Right renal pelvis (tissue), 4 donors: ENCODE measurements around the gene SPTLC3. TPM values are rescaled to one million over a fixed set of nuclear protein-coding genes. Genes with fewer than 3 reads are reported as not detected.

Experiments
- DNase-seq, 4 donors: peaks; one replicate each; pipeline ENCODE4 v3.0.0-alpha.2; 2013; ENCODE audit warnings: low read depth in 4 of 4, low spot score in 3 of 4, missing footprints in 1 of 4
- polyA plus RNA-seq, 4 donors: library from polyadenylated mRNA; unstranded; fragments of 120-200 nt; gene quantifications; one replicate each; pipeline ENCODE4 v1.2.1, GENCODE V29; 2013; ENCODE audit not compliant: insufficient read length in 4 of 4

SPTLC3 gene
- polyA plus RNA-seq, 4 donors = 16.4 to 25.4 (median 21.0) TPM

DNA sequence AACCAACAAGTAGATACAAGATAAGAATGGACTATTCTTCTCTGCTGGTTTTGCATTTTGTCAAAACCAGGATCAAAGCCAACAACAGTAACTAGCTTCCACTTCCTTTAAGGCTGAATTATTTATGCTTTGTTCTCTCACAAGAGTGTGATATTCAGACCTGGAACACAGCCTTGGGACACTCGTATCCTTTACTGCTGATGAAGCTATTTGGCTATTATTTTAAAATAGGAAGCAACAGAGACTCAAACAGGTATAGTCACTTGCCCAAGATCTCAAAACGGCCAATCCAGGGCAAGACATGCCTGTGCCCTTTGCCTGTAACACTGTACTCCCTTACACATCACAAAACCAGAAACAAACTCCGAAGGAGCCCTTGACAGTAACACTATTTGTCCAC is 19.9 kb downstream of the SPTLC3 start:
- no peak for DNase-seq

DNA sequence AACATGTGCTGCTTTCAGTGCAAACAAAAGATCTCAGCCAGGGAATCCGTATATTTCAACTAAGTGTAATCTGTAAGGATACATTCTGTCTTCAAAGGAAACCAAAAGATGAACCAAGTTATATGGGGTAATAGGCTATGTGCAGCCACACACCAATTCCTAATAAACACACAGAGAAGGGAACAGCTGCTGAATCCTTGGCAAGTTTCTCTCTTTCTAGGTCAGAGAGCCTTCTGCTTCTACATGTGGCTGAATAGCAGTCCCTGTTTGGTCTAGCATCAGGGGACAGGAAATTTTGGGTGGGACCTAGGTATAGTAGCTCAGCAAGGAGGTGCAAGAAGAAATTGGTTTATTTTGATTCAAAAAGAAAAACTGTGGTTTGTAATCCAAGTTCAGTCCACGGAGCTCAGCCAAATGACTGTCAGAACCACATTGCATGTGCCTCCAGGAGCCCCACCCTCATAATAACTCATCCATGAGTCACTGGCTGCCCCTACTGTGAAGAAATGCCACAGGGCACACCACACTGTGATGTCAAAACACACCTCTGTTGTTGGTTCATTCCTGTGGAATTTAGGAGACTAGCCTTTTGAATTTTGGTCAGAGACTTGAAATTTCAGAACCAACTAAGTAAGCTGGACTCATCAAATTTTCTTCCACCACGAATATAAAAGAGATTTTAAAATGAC is 21.1 kb downstream of the SPTLC3 start:
- DNase-seq = no peak

DNA sequence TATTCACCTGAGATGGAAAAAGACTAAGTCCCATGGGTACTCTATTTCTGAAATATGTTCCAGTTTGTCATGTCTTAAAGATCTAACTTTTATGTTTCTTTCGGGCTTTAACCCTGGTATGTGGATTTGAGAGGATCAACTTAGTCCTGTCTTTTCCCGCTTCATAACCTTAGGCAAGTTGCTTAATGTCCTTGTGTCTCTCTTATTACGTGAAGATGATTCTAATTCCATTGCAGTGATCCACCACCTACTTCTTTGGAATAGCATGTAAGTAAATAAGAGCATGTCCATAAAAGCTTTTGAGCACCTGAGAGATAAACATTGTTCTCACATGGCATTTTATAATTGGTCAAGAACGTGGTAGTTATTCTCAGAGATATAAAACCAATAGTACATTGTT is 23.0 kb downstream of the SPTLC3 start:
- no peak for DNase-seq

DNA sequence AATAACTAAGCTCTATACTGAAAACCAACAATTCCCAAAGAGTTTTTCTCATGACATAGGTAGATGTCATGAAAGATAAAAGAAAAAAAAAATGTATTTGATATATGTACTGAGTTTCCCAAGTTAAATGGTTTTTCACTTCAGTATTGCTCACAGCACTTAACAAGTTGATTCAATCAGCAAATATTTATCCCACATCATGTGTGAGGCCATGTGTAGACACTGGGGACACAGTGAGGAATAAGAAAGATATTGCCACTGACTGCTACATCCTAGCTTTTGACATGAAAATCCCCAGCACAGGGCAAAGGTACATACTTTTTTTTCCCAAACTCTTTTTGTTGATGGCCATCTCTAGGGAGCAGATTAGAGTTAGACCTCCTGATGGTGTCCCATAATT is 25.3 kb downstream of the SPTLC3 start:
- DNase-seq = no peak

DNA sequence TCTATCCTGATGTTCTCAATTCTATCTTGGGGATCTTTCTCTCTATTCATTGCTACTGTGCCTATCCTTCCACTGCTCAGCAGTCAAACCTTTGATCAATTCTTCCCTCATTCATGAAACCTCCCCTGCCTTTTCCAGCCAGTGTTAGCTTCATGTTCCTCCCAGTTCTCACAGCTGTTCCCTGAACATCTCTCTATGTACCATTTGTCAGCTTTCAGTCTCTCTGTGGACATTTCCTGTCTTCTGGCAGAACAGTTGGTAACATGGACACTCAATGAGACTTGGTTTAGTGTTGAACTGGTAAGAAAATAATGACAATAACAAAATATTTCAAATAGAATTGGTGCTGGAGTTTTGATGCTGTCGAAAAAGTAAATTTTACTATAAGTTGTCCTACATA is 26.2 kb downstream of the SPTLC3 start:
- DNase-seq = no peak

DNA sequence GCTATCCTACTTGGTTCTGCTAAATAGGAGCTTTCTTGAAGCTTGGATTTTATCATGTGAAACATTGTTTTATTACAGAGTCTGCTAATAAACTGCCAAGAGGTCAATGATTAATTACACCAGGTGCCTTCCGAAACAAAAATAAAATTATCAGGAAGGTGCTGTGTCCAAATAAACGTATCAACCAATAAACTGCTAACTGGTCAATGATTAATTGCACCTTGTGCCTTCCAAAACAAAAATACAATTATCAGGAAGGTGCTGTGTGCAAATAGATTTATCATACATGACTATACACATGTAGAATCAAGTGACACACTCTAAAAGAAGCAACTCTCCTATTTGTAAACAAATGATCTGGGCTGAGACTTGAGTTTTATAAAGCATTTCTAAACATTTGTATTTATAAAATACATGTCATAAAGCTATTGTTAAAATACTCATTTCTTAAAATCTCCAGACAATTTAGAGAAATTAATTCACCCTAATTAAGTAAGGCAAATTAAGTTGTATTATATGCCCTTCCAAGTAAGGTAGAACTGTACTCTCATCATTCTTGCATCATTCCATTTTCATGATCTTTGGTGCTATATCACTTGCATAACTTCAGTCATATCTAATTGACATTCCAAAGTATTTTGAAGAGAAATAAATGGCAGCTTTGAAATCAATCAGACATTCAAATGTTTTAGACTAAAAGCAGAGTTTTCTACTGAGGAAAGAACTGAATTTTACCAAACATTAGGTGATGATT is 26.8 kb downstream of the SPTLC3 start:
- no peak for DNase-seq

DNA sequence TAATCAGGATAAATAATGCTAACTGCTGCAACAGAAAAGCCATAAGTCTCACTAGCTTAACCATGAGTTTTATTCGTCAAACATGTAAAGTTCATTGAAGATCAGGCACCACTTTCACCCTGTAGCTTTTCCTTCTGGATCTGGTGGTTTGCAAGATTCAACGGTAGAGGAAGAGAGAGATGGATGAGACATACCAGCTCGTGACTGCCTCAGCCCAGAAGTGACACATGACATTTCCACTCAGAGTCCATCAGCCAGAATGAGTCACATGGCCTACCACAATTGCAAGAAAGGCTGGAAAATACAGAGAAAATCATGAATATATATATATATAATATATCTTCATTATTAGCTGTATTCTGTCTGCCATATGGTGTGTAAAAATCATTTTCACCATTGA is 29.0 kb downstream of the SPTLC3 start:
- DNase-seq = no peak

DNA sequence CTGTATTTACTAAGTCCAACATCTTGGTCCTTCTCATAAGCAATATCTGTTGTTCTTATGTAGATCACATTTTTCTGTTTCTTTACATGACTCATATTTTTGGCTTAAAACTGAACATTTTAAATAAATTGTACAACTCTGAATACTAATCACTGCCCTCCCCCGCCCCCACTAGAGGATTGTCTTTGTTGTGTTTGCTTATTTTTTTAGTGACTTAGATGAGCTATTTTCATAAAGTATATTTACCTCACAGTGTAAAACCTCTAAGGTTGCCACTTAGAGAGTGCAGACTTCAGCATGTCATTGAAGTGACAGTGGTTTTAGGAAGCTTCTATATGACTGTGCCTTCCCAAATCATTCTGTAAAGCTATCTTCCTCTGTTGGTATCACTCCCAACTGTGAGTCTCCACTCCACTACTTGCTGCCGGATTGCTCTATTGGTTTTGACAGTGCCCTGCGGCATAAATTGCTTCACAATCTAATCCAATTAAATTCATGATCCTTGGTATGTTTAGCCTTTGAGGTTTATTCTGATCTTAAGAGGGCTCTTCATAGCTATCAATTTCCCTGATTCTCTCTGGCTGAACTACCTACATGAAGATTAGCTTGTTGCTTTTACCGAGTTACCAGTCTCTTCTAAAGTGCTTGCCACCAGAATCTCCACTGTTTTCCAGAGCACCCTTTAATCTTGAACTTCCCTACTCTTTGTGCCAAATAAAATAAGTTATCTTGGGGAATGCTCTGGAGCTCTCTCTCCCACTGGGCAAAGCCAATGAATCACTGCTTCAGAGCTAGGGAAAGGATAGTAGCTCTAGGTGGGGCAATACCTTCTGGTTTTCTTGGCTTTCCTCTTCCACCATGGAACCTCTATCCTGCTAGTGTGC is 33.0 kb downstream of the SPTLC3 start:
- no peak for DNase-seq

DNA sequence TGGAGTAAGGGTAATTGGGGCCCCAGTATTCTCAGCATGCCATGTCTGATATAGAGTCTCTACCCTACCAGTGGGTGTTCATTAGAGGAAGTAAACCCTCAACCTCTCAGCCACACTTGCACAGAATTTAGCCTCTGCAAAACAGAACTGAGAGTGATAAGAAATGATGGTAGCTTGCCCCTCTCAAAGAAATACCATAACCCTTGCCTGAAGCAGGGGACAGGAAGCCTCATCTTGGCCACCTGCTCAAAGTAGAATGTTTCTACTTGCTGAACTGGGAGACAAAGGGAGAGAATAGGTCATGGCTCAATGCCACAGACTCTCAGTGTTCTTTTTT is 33.7 kb downstream of the SPTLC3 start:
- DNase-seq = no peak

DNA sequence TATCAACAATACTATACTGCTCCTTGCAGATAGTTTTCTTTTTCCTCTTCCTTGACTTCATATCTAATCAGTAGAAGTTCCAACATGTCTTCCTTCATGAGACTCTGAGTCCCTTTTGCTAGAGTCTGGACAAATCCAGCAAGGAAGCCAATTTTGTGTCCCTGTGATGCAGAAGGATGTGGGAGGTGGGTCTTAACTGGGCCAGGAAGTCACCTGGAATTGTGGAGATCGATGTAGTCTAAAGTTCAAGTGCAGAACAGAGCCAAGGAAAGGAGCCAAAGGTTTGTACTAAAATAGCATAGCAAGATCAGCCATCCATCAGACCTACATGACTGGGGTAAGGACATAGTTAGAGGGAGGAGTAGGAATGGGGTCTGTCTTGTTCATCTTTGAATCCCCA is 37.6 kb downstream of the SPTLC3 start:
- no peak for DNase-seq

DNA sequence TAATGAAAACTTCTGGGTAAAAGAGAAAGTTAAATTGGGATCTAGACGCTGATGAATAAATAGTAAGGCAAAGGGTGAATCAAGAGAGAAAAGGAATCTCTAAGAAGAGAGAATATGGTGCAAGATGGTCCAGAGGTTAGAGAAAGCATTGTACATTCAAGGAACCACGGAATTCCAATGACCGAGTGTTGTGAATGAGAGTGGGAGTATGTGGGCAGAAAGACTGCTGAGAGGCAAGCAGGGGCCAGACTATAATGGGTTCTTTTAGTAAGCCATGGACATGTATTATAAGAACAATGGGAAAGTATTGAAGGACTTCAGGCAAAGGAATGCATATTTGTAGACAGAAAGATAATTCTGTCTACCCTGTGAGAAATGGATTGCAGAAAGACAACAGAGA is 45.2 kb downstream of the SPTLC3 start:
- no peak for DNase-seq

DNA sequence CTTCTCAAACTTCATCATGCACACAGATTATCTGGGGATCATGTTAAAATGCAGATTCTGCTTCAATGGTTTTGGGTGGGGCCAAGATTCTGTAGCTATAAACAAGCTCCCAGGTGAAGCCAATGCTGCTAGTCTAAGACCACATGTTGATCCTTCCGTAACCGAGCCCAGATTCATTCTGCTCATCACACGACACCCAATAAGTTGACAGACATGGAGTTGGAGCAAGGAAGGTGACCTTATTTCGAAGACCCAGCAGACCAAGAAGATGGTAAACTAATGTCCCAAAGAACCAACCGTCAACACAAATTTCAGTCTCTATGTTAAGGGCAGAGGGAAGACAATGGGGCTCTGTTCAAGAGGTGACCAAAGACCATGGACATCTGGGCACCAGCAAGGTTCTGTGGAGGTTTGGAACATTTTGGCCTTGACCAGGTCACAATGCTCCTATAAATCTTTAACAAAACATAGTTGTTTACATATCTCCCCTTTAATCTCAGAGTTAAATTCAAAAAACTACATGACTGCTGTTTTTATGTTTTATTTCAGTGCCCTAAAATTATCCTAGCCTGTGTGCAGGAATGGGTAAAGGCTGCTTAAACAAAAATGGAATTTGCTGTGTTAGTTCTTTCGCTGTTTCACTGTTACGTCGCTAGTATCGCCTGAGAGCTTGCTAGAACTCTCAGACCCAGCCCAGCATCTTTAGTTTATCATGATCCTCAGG is 50.1 kb downstream of the SPTLC3 start:
- no peak for DNase-seq

DNA sequence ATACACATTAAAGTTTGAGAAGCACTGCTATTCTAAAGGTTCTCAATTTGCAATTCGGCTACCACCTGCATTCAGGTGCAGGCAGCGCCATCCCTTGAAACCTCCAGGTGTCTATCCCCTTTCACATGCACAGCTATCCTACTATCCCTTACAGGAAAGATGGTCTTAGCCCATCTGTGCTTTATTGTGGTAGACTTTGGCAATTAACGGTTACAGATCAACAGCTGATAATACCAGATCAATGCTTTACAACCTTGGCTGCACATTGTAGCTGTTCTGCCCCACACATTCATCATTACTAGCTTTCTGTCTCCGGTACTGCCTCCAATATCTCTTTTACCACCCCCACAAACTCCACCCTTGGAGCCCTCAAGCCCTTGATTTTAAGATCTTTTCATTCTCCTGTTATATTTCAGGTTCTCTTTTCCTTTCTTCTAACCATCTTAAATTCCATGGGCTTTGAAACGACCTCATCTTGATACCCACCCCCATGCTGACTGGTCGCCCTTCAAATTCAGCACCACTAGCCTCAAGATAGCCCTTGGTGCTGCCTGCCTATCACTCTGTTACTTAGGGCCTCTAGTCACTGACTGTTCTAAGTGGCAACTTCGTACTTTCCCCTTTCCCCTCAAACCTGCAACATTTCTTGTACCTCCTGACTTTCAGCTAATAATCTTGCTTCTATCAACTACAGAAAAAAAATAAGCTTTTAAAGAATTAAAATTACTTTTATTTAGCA is 50.8 kb downstream of the SPTLC3 start:
- no peak for DNase-seq

DNA sequence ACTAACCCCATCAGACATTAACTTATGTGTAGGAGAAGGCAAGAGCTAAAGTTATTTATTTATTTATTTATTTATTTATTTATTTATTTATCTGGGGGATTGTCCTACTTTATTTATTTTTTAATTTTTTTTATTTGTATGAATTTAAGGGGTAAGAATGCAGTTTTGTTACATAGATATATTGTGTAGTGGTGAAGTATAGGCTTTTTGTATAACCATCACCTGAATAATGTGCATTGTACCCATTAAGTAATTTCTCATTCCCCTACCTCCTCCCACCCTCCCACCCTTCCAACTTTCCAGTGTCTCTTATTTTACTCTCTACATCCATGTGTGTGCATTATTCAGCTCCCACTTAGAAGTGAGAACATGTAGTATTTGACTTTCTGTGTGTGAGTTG is 51.6 kb downstream of the SPTLC3 start:
- DNase-seq = no peak

DNA sequence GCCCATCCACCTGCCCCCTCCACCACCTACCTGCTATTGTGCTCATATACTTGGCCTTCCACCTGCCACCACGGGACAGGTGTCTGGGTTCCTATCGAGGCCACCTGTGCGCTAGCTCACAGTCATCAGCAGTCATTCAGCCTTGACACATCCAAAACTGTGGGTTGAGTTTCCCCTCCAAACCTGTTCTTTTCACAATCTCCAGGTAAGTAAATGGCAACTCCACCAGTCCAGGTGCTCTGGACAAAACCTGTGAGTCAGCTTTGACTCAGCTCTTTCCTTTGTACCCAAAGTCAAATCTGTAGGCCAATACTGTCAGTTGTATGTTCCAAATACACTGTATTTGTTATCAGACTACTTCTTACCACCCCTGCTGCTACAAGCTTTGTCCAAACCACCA is 52.6 kb downstream of the SPTLC3 start:
- no peak for DNase-seq

DNA sequence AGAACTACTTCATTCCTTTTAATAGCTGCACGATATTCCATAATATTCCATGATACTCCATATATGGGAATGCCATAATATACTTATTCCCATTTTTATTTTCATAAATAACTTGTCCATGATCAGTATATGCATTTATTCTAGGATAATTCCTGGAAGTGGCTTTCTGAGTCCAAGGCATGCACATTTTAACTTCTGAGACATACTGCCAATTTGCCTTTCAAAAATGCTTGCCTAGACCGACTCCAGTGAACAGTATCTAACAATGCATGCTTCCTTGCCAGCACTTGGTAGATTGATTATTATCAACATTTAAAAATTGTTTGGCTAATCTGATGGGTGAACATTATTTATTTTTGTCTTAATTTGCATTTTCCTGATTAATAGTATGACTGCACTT is 54.0 kb downstream of the SPTLC3 start:
- DNase-seq = no peak

DNA sequence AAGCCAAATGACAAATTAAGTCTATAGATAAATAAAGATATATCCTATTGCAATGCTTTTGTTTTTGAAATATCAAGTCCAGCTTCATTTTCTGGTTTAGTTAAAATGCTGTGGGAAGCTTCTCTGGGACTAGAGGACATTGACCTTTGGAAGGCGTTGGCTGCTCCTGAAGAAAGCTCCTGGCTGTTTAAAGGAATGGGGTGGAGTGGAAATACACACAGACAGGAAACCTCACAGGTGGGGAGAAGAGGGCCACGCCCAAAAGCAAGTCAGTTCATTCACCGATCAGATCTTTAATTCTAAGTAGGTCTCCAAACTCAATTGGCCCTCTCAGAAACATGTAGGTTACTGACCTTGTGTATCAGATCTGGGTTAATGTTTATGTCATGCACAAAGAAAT is 59.6 kb downstream of the SPTLC3 start:
- no peak for DNase-seq

DNA sequence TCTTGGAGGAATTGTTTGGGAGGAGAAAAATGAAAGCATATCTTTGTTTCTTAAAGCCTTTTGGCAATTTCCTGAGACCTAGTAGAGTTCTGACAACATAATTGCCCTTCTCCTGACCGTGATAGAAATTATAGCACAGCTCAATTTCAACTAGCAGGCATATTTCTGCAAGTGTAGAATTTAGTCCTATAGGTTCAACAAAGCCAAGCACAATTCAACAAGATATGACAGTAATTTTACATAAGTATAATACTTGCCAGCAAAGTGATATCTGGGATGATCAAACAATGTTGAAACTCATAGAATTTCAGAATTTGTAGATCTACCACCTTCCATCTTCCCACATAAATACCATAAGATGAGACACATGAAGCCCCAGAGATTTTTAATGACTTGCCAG is 73.1 kb downstream of the SPTLC3 start:
- DNase-seq = no peak

DNA sequence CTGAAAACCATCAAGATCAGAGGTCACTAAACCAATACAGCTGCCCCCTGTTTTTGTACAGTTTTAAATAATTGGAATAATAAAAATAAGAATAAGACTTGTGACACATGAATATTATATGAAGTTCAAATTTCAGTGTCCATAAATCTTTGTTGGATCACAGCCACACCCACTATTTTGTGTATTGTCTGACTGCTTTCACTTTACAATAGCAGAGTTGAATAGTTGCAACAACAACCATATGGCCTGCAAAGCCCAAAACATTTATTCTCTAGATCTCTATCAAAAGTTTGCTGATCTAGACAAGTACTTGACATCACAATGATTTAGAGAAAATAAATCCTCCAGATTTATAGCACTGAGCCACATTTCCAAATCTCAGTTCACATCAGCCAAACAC is 73.6 kb downstream of the SPTLC3 start:
- DNase-seq = no peak

DNA sequence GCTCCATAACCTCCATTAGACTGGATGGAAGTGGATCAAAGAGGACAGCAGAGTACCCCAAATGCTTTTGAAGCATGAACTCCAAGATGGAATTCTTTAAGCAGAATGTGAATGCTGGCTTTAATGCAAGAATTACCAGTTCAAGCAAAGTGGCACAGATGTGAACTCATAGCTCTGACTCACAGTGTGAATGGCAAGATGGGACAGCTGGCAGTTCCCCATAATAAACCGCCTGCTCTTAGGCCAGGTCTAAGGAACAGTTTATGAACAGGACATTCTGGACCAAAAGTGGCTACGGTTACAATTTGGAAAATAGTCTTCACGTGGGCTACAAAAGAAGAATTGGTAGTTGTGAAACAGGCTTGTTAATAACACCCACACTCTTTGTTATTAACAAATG is 76.5 kb downstream of the SPTLC3 start:
- no peak for DNase-seq
